Stimulated activated CD8-positive, alpha-beta memory T cell treated with anti-CD3 and anti-CD28 coated beads, Interleukin-4, amount 100 ng/mL, for 24 hours (primary cell): ENCODE results near the gene FOXB2.

Experiments
- DNase-seq: peaks from one replicate; pipeline ENCODE4 v3.0.0-alpha.2; 2020; ENCODE audit warnings: low read depth

FOXB2 gene

DNA sequence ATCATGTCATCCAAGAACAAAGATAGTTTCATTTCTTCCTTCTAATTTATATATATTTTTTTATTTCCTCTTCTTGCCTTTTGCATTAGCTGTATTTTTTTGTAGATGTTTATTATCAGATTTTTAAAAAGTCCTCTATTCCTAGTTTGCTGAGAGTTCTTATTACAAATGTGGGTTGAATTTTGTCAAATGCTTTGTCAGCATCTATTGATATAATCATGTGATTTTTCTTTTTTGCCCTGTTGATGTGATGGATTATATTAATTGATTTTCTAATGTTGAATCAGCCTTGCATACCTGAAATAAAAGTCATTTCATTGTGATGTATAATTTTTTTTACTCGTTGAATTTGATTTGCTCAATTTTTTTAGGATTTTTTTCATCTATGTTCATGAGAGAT, 46.9 kb downstream of the FOXB2 start:
- no peak for DNase-seq
